ENCODE measurements around the gene GPR3.
"Not testable (repeated sequence)": the region's sequence is repeated elsewhere in the genome, so short reads cannot be mapped to it uniquely, and the experiment has no call there.

The GPR3 gene

DNA sequence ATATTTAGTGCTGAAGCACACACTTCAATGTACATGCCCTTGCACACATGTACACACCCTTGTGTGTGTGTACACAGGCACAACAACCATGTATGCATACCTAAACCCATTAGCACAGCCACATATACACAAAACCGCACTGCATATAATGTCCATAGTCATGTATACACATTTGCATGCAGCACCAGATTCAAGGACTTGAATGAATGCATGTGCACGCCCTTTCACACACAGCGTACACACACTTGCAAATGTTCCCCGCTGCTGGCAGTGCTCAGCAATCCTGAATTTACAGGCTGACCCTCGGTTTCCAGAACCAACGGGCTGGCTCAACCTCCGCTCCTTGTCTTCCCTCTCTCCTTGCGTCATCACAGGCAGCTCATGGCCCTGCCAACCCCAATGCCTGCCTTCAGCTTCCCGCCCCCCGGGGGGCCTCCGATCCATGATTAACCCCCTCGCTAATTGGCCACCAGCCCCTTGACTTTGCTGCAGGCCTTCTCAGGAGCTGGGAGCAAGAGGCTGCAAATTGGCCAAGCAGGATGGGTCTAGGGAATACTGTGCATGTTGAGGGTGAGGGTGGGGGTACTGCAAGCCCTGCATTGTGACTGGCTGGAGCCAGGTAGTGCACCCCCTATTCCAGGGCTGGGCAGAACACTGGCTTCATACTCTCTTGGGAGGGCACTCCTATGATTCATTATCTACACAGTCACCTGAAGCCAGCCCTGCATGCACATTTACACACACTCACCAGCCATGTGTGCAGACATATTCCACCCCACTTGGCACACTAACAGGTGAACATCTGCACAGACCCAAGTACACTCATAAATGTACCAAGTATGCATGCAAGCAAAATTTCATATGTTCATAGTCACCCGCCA lies 7.9 kb downstream of the GPR3 start:
- TF ChIP-seq CTCF (IDR thresholded peaks at IDR 0.05; ENCODE audit: control insufficient read depth, insufficient read depth, low read depth, low read length, missing control alignments), result no peak
- no peak for DNase-seq (ENCODE audit: low read depth)
- H3K4me3 ChIP-seq (ENCODE audit: control insufficient read depth, low read depth, low read length), result no peak overlapping the region

DNA sequence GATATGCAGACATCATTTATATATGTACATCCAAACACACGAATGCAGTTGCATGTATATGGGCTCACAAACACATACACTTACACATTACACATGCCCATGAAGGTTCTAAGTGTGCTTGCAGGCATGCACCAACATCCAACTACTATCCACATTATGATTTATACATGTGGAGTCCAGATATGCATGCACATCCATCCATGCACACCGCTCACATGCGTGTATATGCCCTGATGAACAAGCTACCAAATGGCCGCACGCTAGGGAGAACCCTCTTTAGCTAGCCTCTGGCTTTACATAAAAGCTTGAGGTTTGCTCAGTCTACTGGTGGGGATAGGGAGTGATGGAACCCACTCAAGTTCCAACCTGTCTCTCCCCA lies 8.5 kb downstream of the GPR3 start:
- no peak for DNase-seq (ENCODE audit: low read depth)
- TF ChIP-seq CTCF (IDR thresholded peaks at IDR 0.05; ENCODE audit: control insufficient read depth, insufficient read depth, low read depth, low read length, missing control alignments), result no peak

DNA sequence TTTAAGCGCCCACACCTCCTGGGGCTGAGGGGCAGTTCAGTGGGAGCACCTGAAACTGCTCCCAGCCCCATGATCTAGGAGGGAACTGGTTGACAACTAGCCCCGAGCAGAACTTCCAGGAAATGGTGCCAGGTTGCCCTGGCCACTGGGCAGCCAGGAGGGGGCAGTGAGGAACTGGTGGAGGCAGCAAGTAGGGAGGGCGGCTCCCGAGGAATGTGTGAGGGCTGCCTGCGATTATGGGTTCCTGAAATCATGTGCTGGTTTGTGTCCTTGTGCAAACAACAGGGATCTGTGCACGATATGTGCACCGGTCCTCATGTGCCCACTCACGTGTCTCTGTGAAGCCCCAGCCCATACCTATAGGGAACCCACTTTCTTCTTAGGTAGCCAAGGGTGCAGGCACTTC lies 9.9 kb downstream of the GPR3 start:
- no peak overlapping the region for H3K4me3 ChIP-seq (ENCODE audit: control insufficient read depth, low read depth, low read length)
- peak; percentile 77 for TF ChIP-seq CTCF (IDR thresholded peaks at IDR 0.05; ENCODE audit: control insufficient read depth, insufficient read depth, low read depth, low read length, missing control alignments)
- DNase-seq (ENCODE audit: low read depth), result peak; percentile 35

More for the DNA sequence above, 8.5 kb downstream of the GPR3 start:
- no peak overlapping the region for H3K4me3 ChIP-seq (ENCODE audit: control insufficient read depth, low read depth, low read length)

DNA sequence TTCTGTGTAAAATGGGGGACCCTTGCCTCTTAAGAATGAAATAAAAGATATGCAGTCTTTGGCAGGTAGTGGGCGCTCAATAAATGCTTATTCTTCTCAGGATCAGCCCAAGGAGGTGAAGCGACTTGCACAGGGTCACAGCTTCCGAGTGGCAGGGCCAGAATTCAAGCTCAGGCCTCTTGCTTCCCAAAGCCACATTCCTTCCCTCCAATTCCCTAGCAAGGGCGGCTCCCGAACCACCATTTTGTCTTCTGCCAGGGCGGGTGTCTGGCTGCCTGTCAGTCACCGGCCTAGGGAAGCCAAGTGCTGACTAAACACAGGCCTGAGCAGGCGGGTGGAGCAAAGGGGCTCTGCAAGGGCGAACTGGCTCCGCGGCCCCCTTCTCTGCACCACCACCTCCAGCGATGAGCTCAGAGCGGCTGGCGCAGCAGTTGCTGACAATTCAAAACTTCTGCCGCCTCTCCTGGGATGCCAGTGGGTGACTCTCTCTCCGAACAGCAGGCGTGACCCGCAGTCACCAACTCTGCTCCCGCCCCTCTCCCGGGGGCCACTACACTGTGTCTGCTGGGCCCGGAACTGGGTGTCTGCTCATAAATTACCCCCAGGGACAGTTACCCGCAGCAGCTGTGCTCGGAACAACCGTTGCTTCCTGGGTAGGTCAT lies 10.8 kb downstream of the GPR3 start:
- H3K4me3 ChIP-seq (ENCODE audit: control insufficient read depth, low read depth, low read length), result no peak overlapping the region
- no peak for DNase-seq (ENCODE audit: low read depth)
- no peak for TF ChIP-seq CTCF (IDR thresholded peaks at IDR 0.05; ENCODE audit: control insufficient read depth, insufficient read depth, low read depth, low read length, missing control alignments)

DNA sequence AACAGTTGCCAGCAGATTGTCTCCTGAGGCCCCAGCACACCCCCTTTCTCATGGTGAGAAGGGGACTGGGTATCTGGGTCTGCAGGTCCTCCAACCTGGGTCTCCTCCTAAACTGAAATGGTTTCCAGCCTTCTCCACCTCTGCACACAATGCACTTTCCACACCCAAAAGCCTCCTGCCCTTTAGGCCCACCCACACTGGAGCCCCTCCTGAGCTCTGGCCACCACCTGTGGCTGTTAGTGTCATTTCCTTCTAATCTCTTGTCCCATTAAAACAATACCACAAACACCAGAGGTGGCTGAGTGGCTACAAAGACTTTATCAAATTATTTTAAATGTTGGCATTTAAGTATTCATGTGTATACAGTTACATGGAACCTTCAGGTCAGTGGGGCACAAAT lies 11.5 kb downstream of the GPR3 start:
- TF ChIP-seq CTCF (IDR thresholded peaks at IDR 0.05; ENCODE audit: control insufficient read depth, insufficient read depth, low read depth, low read length, missing control alignments), result no peak
- H3K4me3 ChIP-seq (ENCODE audit: control insufficient read depth, low read depth, low read length), result no peak overlapping the region
- DNase-seq (ENCODE audit: low read depth), result no peak

GRCh38 chr1:27405074-27405473 lies 12.7 kb downstream of the GPR3 start:
- no peak overlapping the region for H3K4me3 ChIP-seq (ENCODE audit: control insufficient read depth, low read depth, low read length)
- TF ChIP-seq CTCF (IDR thresholded peaks at IDR 0.05; ENCODE audit: control insufficient read depth, insufficient read depth, low read depth, low read length, missing control alignments), result no peak
- peak; percentile 45 for DNase-seq (ENCODE audit: low read depth)

GRCh38 chr1:27405598-27406361 lies 13.4 kb downstream of the GPR3 start:
- not testable (repeated sequence) for H3K4me3 ChIP-seq (ENCODE audit: control insufficient read depth, low read depth, low read length); DNase-seq (ENCODE audit: low read depth)
